ENCODE measurements around the gene RHOG. TPM values are rescaled to one million over a fixed set of nuclear protein-coding genes. Genes with fewer than 3 reads are reported as not detected.
A peak's percentile ranks its signal among the peaks of the same experiment; 100 is the strongest.
"Not testable (repeated sequence)": the region's sequence is repeated elsewhere in the genome, so short reads cannot be mapped to it uniquely, and the experiment has no call there.

Gene RHOG
- total and polyA plus RNA-seq, 4 donors, result 5.8 to 31.1 (median 19.5) TPM

DNA sequence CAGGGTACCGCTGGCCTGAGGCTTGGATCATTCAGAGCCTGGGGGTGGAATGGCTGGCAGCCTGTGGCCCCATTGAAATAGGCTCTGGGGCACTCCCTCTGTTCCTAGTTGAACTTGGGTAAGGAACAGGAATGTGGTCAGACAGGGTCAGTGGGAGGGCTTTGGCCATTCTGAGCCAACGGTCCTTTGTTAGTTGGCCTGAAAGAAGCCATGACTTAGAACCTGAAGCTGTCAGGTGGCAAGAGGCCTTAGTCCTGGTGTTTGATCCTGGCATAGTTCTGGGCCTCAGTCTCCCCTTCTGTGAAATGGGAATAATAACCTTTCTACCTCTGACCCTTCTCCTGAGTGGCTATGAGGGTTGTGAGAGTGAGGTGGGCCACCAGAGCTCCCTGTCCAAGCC lies 24.1 kb downstream of the RHOG start:
- WGBS (ENCODE audit: insufficient coverage), result 88% methylated on average over 2 of the region's 2 CpGs
- no peak overlapping the region for H3K4me3 ChIP-seq (ENCODE audit: low read depth, low read length)
- DNase-seq (ENCODE audit: low read depth in 4 of 6, low spot score in 6 of 6), result no peak
- H3K4me1 ChIP-seq (ENCODE audit: control insufficient read depth, insufficient read depth, low read length), result no peaks in the 10 kb centered on the region
- H3K27ac ChIP-seq (ENCODE audit: low read depth, low read length), result no peak overlapping the region
- no peaks in the 10 kb centered on the region for H3K9me3 ChIP-seq (ENCODE audit: control insufficient read depth, insufficient read depth, low read length)
- peaks cover 8% of the 10 kb centered on the region for H3K36me3 ChIP-seq (ENCODE audit: control insufficient read depth, insufficient read depth, low read length)
- no peaks in the 10 kb centered on the region for H3K27me3 ChIP-seq (ENCODE audit: control insufficient read depth, insufficient read depth, low read length)

DNA sequence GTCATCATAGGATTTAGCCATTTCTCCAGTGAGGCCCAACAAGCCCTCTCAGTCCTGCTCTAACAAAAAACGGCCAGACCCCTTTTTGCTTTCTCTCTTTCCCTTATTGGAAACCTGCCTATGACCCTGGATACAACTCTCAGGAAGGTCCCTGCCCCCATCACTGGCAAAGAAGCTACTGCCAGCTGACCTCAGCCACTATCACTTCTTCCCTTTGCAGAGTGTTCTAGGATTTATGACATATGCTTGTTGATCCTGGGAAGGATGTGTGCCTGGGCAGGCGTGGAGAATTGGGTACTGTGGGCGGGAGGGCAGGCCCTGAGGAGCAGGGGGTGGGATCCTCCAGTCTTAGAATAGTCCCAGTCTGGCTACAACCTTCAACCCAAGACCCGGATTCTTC lies 24.9 kb downstream of the RHOG start:
- H3K4me3 ChIP-seq (ENCODE audit: low read depth, low read length), result no peak overlapping the region
- WGBS (ENCODE audit: insufficient coverage), result 43% methylated on average over 1 of the region's 4 CpGs
- no peaks in the 10 kb centered on the region for H3K4me1 ChIP-seq (ENCODE audit: control insufficient read depth, insufficient read depth, low read length)
- no peak for DNase-seq (ENCODE audit: low read depth in 4 of 6, low spot score in 6 of 6)
- H3K27ac ChIP-seq (ENCODE audit: low read depth, low read length), result no peak overlapping the region
- H3K9me3 ChIP-seq (ENCODE audit: control insufficient read depth, insufficient read depth, low read length), result no peaks in the 10 kb centered on the region
- no peaks in the 10 kb centered on the region for H3K27me3 ChIP-seq (ENCODE audit: control insufficient read depth, insufficient read depth, low read length)
- H3K36me3 ChIP-seq (ENCODE audit: control insufficient read depth, insufficient read depth, low read length), result peaks cover 9% of the 10 kb centered on the region

DNA sequence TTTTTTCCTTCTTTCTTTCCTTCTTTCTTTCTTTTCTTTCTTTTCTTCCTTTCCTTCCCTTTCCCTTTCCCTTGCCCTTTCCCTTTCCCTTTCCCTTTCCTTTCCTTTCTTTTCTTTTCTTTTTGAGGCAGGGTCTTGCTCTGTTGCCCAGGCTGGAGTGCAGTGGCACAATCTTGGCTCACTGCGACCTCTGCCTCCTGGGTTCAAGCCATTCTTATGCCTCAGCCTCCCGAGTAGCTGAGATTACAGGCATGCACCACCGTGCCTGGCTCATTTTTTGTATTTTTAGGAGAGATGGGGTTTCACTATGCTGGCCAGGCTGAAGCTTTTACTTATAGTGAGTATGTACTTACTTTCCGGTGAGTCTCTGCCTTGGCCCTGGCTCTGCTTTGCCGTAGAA lies 25.9 kb downstream of the RHOG start:
- H3K27me3 ChIP-seq (ENCODE audit: control insufficient read depth, insufficient read depth, low read length); H3K27ac ChIP-seq (ENCODE audit: low read depth, low read length); H3K4me3 ChIP-seq (ENCODE audit: low read depth, low read length); H3K4me1 ChIP-seq (ENCODE audit: control insufficient read depth, insufficient read depth, low read length); H3K9me3 ChIP-seq (ENCODE audit: control insufficient read depth, insufficient read depth, low read length); H3K36me3 ChIP-seq (ENCODE audit: control insufficient read depth, insufficient read depth, low read length); DNase-seq (ENCODE audit: low read depth in 4 of 6, low spot score in 6 of 6): not testable (repeated sequence)
- 100% methylated on average over 2 of the region's 5 CpGs for WGBS (ENCODE audit: insufficient coverage)

DNA sequence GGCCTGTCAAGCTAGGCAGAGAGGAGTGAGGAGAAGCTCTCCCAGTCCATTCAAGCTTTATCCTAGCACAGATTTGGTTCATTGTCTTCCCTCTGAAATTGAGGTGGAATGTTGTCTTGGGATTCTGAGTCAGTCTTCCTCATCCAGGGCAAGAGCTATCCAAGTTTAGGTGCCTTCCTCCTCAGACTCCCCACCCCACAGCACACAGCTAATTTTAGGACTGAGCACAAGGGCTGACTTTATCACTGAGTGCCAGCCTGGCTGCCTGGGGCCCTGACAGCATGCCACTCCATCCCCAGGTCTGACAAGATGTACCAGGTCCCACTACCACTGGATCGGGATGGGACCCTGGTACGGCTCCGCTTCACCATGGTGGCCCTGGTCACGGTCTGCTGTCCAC lies 29.8 kb downstream of the RHOG start:
- peaks cover 3% of the 10 kb centered on the region for H3K36me3 ChIP-seq (ENCODE audit: control insufficient read depth, insufficient read depth, low read length)
- H3K27me3 ChIP-seq (ENCODE audit: control insufficient read depth, insufficient read depth, low read length), result no peaks in the 10 kb centered on the region
- DNase-seq (ENCODE audit: low read depth in 4 of 6, low spot score in 6 of 6), result no peak
- H3K4me1 ChIP-seq (ENCODE audit: control insufficient read depth, insufficient read depth, low read length), result peaks cover 9% of the 10 kb centered on the region
- no peaks in the 10 kb centered on the region for H3K9me3 ChIP-seq (ENCODE audit: control insufficient read depth, insufficient read depth, low read length)
- no peak overlapping the region for H3K27ac ChIP-seq (ENCODE audit: low read depth, low read length)
- no peak overlapping the region for H3K4me3 ChIP-seq (ENCODE audit: low read depth, low read length)
- WGBS (ENCODE audit: insufficient coverage), result 93% methylated on average over 3 of the region's 4 CpGs

DNA sequence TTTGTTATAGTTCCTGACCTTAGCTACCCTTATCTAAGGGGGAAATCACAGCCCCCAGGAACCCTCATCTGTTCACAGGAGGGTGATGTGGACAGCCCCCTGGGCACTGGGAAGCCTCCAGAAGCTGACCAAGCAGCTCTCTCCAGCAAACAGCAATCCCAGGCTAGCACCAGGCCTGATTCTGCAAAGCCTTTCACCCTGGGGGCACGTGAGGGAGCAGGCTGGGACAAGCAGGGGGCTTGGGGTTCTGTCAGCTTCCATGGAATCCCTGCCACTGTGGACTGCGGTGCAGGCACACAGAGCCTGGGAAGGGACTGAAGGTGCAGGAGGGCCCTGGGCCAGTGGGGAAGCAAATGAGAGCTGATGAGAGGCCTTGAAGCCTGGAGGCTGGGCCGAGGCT lies 30.3 kb downstream of the RHOG start:
- Histone ChIP-seq H3K4me1 (ENCODE audit: control insufficient read depth, insufficient read depth, low read length) (peaks cover 9% of the 10 kb centered on the region), H3K27ac (ENCODE audit: low read depth, low read length) (no peak overlapping the region), H3K9me3 (ENCODE audit: control insufficient read depth, insufficient read depth, low read length) (no peaks in the 10 kb centered on the region), H3K4me3 (ENCODE audit: low read depth, low read length) (no peak overlapping the region), H3K27me3 (ENCODE audit: control insufficient read depth, insufficient read depth, low read length) (no peaks in the 10 kb centered on the region), H3K36me3 (ENCODE audit: control insufficient read depth, insufficient read depth, low read length) (peaks cover 3% of the 10 kb centered on the region)
- DNase-seq (ENCODE audit: low read depth in 4 of 6, low spot score in 6 of 6), result no peak
- WGBS (ENCODE audit: insufficient coverage), result 92% methylated on average over 3 of the region's 3 CpGs

DNA sequence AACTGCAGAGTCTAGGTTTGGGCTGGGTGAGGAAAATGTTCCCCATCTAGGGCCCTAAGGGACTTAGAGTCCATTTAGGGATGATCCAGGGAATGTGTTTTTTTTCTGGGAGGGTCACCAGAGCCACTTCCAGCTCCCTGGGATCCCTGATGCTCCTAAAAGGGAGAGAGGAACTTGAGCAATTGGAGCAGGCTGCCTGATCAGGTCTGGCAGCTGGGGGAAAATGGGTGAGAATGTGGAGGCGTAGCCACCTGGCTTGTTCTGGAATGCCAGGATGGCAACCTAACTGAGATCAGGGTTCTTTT lies 31.2 kb downstream of the RHOG start:
- Histone ChIP-seq H3K36me3 (ENCODE audit: control insufficient read depth, insufficient read depth, low read length) (peaks cover 3% of the 10 kb centered on the region), H3K4me1 (ENCODE audit: control insufficient read depth, insufficient read depth, low read length) (peaks cover 9% of the 10 kb centered on the region), H3K9me3 (ENCODE audit: control insufficient read depth, insufficient read depth, low read length) (no peaks in the 10 kb centered on the region), H3K27ac (ENCODE audit: low read depth, low read length) (no peak overlapping the region), H3K4me3 (ENCODE audit: low read depth, low read length) (no peak overlapping the region), H3K27me3 (ENCODE audit: control insufficient read depth, insufficient read depth, low read length) (no peaks in the 10 kb centered on the region)
- WGBS (ENCODE audit: insufficient coverage), result 100% methylated on average over 1 of the region's 1 CpG
- DNase-seq (ENCODE audit: low read depth in 4 of 6, low spot score in 6 of 6), result no peak

DNA sequence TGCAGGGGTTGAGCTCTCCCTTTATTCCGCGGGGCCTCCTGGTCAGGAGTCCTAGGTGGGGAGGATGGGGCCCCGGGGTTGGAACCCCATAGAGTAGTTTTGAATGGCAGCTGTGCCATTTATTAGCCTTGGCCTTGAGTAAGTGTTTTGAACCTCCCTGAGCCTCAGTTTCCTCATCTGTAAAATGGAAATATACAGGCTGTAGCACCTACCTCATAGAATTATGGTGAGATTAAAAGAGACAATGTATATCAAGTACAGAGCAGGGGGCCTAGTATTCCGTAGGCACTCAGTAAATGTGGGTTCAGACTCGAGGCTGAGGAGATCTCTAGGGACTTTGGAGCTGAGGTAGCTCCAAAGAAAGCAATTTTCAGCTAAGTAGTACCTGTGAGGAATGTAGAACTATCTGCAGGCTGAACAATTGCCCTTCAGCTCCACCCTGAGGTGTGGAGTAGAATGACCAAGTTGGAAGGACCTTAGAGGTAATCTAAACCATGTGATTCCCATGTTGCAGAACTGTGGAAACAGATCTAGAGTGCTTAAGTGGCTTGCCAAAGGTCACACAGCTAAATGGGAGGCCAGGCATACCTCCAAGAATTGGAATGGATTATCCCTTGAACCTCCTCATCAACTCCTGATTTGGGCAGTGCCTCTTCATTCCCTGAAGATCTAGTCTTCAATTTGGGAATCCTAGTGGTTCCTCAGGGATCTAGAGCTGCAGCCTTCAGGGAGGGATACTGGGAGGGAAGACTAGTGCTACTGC lies 31.7 kb downstream of the RHOG start:
- no peak overlapping the region for H3K27ac ChIP-seq (ENCODE audit: low read depth, low read length)
- H3K4me3 ChIP-seq (ENCODE audit: low read depth, low read length), result peak overlapping the region; percentile 77
- peaks cover 3% of the 10 kb centered on the region for H3K36me3 ChIP-seq (ENCODE audit: control insufficient read depth, insufficient read depth, low read length)
- no peaks in the 10 kb centered on the region for H3K27me3 ChIP-seq (ENCODE audit: control insufficient read depth, insufficient read depth, low read length)
- no peaks in the 10 kb centered on the region for H3K9me3 ChIP-seq (ENCODE audit: control insufficient read depth, insufficient read depth, low read length)
- peak in 1 of 6 donors; percentile 29 for DNase-seq (ENCODE audit: low read depth in 4 of 6, low spot score in 6 of 6)
- H3K4me1 ChIP-seq (ENCODE audit: control insufficient read depth, insufficient read depth, low read length), result peaks cover 9% of the 10 kb centered on the region
- 53% methylated on average over 2 of the region's 5 CpGs for WGBS (ENCODE audit: insufficient coverage)

DNA sequence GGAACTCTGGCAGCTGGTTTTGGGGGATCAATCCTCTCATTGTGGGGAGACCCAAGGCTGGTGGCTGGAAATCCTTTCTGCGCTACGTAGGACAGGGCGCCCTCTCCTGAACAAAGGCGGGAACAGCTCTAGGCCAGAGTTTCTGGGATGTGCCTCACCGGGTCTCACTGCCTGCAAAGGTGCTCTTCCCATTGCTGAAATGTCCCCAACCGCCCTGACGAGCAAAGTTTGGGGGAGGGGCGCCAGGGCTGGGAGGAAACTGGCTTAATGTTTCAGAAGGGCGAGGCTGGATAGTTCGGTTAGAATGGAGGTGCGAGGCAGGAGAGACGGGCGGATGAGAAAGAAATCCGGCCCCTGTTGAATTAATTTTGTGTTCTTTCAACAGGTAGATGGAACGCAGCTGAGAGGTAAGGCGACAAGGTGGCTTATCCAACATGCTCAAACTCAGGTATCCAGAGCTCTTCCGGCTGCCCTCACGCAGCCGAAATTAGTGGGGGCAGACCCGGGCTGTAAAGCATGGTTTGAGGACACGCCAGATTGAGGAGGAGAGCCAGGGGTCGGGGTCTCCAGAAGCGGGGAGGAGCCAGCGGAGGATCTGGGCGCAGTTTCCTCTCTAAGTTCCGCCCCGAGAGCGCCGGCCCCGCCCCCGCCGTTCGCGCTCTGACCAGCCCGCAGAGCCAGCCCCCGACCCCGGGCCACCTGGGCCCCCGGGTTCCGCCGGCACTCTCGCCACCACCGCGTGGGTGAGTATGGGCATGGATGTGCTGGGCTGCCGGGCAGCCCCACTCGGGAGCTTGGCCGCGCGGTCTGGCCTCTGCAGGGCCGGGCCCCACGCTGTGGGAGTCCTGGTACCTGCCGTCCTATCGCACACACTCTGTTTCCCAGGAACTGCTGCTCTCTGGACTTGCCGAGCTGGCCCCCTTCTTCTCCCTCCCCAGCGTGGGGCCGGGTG lies 32.6 kb downstream of the RHOG start, which contains the start of gene PGAP2:
Gene PGAP2, plus strand, starts transcription at position 652 of the 952 bp plus-strand sequence. CDS start 2,700 bp downstream, outside the sequence.
- WGBS (ENCODE audit: insufficient coverage), result 1% methylated on average over 52 of the region's 55 CpGs
- peaks cover 3% of the 10 kb centered on the region for H3K36me3 ChIP-seq (ENCODE audit: control insufficient read depth, insufficient read depth, low read length)
- peaks cover 9% of the 10 kb centered on the region for H3K4me1 ChIP-seq (ENCODE audit: control insufficient read depth, insufficient read depth, low read length)
- no peaks in the 10 kb centered on the region for H3K27me3 ChIP-seq (ENCODE audit: control insufficient read depth, insufficient read depth, low read length)
- H3K9me3 ChIP-seq (ENCODE audit: control insufficient read depth, insufficient read depth, low read length), result no peaks in the 10 kb centered on the region
- DNase-seq (ENCODE audit: low read depth in 4 of 6, low spot score in 6 of 6), result peak in 4 of 6 donors; percentile 28 to 80 (median 55)
- H3K27ac ChIP-seq (ENCODE audit: low read depth, low read length), result no peak within 1 kb of the TSS
- H3K4me3 ChIP-seq (ENCODE audit: low read depth, low read length), result peak within 1 kb of the TSS; percentile 77

DNA sequence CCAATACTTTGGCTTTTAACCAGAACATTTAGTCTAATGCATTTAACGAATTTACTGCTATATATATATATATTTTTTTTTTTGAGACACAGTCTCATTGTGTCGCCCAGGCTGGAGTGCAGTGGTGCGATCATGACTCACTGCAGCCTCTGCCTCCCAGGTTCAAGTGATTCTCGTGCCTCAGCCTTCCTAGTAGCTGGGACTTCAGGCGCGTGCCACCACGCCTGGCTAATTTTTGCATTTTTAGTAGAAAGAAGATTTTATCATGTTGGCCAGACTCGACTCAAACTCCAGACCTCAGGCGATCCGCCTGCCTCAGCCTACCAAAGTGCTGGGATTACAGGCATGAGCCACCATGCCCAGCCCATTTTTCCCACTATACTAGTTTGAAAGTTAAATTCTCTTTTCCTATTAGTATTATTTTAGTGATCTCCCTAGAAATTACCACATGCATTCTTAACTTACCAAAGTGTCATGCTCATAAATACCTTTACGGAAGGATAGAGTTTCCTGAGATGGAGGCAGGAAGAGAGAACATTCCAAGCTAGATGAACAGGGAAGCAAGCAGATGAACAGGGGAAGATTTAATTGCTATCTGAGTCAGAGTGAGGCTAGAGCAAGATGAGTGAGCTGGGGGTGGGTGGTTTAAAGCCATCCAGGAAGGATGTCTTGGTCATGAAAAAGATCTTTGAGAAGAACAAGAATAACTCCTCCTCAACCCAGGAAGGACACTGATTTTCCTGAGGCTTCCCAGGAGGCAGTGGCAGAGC lies 36.8 kb downstream of the RHOG start:
- no peak for DNase-seq (ENCODE audit: low read depth in 4 of 6, low spot score in 6 of 6)
- Histone ChIP-seq H3K4me1 (ENCODE audit: control insufficient read depth, insufficient read depth, low read length) (peaks cover 9% of the 10 kb centered on the region), H3K36me3 (ENCODE audit: control insufficient read depth, insufficient read depth, low read length) (no peaks in the 10 kb centered on the region), H3K4me3 (ENCODE audit: low read depth, low read length) (no peak overlapping the region), H3K9me3 (ENCODE audit: control insufficient read depth, insufficient read depth, low read length) (no peaks in the 10 kb centered on the region), H3K27me3 (ENCODE audit: control insufficient read depth, insufficient read depth, low read length) (no peaks in the 10 kb centered on the region), H3K27ac (ENCODE audit: low read depth, low read length) (no peak overlapping the region)
- WGBS (ENCODE audit: insufficient coverage), result 100% methylated on average over 2 of the region's 11 CpGs

All from spinal cord (tissue), 10 donors.